Activated T-cell treated with anti-CD3 and anti-CD28 coated beads for 24 hours (primary cell): Measurements from ENCODE around the gene A3GALT2.
"Not testable (repeated sequence)": the region's sequence is repeated elsewhere in the genome, so short reads cannot be mapped to it uniquely, and the experiment has no call there.

Experiments used
- DNase-seq: peaks from one replicate; pipeline ENCODE4 v3.0.0-alpha.2; 2020; ENCODE audit warnings: low read depth

The A3GALT2 gene

DNA sequence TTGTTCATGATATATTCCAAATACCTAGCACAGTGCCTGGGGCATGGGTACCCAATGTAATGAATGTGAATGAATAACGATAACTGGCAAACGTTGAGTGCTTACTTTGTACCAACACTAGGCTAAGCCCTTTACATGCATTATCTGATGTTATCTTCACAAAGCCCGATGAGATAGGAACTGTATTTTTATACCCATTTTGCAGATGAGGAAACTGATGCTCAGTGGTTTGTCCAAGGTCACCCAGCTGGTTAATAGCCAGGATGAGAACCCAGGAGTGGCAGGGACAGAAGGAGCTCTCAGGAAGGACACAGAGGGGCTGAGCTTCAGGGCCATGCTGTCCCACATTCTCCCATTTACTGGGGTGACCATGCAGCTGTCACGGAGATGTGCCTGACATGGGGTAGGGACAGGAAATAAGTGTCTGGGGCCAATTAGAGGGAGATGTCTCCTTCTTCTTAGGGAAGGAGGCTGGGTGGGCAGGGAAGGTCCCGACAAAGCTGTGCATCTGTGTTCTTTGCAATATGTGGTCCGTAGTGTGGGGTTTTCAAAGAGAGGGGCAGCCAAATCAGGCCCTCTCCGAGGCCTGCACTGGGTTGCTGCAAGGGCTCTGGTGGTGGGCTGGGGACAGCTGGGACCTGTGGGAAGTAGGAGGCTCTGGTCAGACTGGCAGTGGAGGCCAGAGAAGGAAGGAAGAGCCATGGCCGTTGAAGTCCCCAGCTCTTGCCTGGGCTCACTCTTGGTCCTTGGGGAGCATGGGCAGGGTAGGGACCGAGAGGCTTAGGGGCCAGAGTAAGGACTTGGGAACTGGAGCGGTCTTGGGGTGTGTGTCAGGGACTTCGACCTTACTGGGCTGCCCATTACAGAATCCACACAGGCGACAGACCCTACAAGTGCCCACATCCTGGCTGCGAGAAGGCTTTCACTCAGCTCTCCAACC is 26.6 kb downstream of the A3GALT2 start:
- no peak for DNase-seq

DNA sequence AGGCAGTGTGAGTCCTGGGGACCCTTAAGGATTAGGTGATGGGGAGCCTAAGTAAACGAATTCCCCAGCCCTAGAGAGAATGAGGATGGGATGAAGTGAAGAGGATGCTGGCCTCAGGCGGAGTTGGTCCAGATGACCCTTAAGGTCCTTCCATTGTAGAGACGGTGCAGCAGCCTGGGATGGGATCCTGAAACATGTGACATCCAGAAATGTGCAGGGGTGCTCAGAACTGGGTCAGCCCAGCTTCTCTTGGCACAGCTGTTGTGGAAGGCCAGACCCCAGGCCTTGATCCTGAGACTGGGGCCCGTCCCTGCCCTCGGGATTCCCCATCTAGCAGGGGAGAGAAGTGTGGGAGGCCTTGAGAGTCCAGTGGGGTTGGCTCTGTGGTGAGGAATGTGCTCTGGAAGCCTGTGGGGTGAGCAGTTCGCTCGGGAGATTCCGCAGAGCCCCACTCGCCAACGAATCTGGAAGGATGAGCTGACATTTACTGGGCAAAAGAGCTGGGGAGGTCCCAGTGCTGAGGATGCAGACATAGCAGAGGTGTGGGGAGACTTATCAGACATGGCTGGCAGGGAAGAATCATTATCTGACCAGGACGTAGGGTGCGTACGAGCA is 28.1 kb downstream of the A3GALT2 start:
- DNase-seq, result no peak

DNA sequence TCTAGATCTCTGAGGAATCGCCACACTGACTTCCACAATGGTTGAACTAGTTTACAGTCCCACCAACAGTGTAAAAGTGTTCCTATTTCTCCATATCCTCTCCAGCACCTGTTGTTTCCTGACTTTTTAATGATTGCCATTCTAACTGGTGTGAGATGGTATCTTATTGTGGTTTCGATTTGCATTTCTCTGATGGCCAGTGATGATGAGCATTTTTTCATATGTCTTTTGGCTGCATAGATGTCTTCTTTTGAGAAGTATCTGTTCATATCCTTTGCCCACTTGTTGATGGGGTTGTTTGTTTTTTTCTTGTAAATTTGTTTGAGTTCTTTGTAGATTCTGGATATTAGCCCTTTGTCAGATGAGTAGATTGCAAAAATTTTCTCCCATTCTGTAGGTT is 30.3 kb downstream of the A3GALT2 start:
- not testable (repeated sequence) for DNase-seq

DNA sequence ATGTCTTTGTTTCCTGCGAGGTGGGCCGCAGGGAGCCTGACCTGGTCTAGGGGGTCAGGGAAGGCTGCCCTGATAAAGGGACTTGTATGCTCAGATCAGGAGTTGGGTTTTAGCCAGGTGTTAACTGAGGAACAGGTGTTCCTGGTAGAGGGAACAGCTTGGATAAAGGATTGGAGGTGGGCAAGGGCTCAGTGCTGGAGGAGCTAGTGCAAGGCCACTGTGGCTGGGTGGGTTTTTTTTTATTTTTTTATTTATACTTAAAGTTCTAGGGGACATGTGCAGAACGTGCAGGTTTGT is 31.1 kb downstream of the A3GALT2 start:
- DNase-seq, result no peak

DNA sequence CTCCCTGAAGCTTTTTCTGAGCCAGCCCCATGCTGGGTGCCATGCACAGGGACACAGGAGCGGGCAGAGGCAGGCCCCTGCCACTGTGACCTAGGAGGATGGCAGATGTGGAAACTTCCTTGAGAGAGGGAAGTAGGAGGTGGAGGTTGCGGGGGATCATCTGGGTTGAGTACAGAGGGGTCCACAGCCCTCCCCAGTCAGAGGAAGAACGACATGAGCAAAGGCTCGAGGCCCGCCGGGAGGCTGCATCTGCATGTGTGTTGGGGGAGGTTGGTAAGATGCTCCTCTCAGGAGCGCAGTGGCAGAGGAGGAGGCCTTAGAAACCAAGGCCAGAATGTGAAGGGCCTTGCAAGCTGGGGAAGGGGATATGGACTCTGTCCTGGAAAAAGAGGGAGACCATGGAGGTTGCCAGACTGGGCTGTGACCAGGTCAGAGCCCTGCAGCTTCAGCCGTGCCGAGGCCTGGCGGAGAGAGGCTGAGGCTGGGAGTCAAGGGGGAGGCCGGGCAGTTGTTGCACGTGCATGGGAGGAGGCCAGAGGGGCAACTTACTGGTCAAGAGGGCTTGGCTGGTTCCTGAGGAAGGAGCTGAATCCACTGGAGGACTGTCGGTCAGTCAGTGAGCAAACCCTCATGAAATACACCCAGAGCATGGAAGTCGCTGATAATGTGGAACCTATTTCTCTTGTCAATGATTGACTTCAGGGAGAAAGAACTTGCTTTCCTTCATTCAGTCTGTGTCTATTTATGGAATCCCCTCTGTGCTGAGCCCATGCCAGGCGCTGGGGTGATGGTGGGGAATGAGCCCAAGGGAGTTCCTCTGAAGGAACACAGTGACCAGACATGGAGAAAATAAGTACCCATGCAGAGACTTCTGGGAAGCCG is 31.7 kb downstream of the A3GALT2 start:
- no peak for DNase-seq

DNA sequence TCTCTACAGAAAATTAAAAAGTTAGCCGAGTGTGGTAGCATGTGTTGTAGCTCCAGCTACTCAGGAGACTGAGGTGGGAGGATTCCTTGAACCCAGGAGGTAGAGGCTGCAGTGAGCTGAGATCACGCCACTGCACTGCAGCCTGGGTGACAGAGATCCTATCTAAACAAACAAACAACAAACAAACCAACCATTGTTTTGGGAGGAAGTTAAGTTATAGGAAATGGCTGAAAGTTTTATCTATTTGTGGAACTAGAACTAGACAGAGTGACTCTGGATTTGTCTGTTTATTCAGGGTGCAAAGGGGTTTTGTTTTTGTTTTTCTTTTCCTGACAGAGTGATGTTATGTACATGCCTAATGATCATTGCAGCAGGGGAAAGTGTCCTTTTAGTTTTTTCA is 33.6 kb downstream of the A3GALT2 start:
- no peak for DNase-seq

DNA sequence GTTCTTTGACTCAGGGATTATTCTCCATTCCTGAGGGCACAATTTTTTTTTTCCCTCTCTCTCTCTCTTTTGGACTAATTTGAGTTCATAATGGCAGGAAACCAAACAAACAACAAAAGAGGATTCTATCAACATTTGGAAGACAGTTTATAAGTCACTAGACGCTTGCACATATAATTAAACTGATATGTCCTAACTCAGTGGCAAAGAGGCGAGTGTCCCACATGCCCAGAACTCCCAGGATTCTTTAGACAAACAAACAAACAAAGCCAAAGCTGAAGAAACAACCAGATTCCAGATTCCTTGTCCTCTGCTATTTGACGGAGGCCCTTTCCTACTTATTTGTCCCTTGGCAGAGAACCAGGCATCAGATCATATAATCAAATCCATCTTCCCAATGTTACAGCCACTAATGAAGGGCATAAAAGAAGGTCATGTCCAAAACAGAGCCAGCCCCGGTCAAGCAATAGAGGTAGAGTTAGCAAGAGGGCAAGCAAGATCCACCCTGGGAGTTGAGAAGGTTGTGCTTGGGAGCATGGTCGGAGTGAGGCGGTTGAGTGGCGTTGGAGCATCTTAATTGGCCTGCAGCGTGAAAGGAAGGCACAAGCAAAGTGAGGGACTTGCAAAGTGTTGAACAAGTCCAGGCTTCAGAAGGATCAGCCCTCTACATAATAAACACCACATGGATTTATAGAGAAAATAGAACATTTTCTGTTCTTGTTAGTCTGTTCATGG is 34.3 kb downstream of the A3GALT2 start:
- no peak for DNase-seq

DNA sequence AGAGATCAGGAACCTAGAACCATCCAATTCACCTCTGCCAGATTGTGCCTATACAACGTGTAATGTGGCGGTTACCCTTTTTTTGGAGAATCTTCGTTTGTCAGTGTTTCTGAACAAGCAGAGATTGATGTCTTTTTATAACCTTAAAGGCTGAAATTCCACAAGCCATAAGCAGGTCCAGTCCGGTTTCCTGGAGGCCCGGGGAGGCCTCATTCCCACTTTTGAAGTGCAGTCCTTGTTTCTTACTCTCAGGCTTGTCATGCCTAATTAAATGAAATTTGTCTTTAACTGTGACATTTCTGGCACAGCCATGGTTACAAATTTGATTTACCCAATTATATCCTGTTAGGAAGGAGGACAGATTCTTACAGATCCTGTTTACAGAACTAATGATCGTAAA is 36.8 kb downstream of the A3GALT2 start:
- no peak for DNase-seq

DNA sequence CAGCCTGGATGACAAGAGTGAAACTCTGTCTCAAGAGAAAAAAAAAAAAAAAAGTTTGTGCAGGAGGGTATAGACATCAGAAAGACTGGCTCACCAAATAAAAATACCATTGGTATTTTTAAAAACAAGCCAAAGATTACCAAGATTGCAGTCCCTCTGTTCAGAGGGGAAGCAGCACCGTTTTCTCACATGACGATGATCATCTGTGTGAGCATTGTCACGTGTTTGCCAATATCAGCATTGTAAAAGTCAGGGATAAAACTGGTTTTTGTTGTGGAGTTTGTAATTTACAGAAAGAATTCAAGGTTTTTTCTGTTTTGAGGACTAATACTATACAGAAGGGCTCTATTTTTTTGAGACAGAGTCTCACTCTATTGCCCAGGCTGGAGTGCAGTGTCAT is 38.1 kb downstream of the A3GALT2 start:
- DNase-seq, result no peak

DNA sequence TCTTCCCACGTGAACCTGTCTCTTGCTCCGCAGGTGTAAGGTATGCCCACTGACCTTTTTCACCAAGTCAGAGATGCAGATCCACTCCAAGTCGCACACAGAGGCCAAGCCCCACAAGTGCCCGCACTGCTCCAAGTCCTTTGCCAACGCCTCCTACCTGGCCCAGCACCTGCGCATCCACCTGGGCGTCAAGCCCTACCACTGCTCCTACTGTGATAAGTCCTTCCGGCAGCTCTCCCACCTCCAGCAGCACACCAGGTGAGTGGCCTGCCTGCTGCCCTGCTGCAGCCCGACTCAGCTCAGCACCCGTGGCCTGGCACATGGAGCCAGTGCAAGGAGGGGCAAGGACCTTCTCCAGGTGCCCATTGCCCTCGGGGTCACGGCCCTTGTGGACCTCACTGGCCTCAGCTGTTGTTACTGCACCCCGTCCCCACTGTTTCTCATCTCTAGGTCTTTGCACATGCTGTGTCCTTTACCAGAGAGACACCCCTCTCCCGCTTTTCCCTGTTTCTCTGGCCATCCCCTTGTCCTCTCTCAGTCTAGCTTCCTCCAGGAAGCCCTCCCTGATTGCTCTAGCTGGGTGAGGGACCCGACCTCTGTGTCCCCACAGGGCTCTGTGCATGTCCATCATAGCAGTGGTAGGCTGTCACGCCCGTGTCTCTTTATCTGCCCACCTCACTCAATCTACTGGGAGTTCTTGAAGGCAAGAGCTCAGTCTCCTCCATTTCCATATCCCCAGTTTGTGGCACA is 39.2 kb downstream of the A3GALT2 start:
- no peak for DNase-seq

DNA sequence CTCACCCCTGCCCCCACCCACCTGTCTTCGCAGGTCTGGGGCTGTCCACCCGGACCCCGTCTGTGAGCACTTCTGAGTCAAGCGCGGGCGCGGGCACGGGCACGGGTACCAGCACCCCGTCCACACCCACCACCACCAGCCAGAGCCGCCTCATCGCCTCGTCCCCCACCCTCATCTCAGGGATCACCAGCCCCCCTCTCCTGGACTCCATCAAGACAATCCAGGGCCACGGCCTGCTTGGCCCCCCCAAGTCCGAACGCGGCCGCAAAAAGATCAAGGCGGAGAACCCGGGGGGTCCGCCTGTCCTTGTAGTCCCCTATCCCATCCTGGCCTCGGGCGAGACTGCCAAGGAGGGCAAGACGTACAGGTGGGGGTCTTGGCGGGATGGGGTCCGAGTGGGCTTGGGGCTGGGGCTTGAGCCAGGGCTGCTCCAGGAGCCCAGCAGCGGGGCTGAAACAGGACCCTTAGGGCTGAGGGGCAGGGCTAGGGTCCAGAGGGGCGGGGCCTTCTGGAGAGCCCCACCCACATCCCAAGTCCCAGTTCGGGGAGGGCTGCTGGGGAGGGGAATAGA is 40.7 kb downstream of the A3GALT2 start:
- no peak for DNase-seq

DNA sequence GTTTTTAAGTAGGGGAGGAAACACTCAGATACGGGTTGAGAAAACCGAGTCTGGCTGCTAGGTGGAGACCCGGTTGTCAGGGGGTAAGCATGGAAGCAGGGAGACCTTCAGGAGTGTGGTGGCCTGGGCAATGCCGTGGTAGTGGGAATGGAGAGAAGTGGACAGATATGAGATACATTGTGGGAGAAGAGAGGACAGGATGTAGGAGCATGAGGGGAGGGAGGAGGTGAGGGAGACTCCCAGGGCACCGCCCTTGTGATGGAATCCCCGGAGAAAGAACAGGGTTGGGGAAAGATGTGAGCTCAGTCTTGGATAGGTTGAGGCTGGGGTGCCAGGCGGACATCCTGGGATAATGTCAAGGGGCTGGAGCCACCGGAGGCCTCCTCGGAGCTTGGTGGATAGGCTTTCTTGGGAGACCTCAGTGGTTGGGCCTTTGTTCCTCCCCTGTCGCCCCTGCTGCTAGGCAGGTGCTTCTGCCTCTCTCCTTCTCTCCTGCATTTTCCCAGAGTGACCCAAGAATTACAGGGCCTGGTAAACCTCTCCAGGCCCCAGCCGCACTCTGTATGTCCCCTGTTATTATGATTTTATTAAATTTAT is 43.3 kb downstream of the A3GALT2 start:
- DNase-seq, result no peak

DNA sequence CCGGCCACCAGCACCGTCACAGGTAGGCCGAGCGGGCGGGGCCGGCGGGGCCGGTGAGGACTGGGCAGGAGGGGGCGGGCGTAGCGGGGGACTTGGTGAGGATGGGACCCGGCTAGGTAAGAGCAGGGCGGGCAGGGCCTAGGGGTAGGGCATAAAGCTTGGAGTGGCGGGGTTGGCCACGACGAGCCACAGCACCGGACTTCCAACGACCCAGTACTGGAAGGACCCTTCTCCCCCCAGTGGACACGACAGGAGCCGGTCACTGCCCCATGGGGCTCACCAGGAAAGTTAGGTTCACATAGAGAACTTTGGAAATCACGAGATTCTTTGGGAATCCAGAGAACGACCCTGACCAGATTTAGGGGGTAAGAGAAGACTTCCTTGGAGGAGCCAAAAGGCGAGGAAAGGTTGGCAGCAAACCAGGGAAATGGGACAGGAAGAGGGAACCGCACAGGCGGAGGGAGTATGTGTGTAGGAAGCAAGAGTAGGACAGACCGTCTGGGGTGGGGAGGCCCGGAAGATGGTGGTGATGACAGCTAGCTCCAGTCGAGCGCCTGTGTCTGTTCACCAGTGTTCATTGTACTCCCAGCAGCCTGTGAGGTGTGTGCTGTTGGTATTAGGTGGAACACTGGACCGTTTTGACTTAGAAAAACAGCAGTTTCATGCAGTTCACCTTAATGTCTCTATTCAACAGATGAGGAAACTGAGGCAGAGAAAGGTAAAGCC is 44.2 kb downstream of the A3GALT2 start:
- DNase-seq, result no peak

DNA sequence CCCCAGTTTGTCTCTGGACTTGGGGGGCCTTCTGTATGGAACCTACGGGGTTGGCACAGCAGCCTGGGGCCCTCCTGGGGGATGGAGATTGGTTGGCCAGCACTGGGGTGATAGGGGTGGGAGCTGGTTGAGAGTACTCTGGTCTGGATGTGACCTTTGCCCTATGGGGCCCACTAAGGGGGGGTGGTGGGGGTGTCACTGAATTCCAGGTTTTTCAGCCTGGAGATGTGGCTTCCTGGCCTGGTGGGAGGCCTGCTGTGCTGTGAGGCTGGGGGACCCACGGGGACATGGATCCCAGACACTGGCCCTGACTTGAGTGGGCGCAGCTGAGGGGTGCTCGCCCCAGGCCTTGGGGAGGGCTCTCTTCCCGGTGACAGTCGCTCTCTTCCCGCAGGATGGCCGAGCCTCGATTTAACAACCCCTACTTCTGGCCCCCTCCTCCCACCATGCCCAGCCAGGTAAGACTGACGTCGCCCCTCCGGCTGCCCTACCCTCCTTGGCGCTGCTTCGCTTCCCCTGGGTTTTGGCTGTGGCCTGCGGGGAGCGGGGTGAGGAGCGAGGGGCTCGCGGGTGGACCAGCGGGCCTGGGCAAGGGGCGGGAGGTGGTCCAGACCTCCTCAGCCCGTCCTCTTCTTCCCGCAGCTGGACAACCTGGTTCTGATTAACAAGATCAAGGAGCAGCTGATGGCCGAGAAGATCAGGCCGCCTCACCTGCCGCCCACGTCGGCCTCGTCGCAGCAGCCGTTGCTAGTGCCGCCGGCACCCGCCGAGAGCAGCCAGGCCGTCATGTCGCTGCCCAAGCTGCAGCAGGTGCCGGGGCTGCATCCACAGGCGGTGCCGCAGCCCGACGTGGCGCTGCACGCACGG is 45.0 kb downstream of the A3GALT2 start:
- DNase-seq, result no peak

DNA sequence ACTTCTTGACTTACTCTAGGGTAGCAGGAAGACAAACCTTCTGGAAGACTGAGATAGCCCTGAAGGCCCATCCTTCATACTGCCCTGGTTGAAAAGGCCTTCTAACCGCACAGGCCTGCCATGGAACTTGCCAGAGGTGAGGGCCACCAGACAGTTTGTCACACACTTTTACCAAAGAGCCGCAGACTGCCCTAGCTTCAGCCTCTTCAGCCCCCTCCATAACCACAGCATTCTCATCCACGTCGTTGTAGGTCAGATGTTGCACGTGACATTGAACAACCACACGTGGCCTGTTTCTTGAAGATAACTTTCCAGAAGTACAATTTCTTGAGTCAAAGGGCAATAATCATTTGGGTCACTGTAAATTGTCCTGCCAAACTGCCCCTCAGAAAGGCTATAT is 45.7 kb downstream of the A3GALT2 start:
- no peak for DNase-seq

DNA sequence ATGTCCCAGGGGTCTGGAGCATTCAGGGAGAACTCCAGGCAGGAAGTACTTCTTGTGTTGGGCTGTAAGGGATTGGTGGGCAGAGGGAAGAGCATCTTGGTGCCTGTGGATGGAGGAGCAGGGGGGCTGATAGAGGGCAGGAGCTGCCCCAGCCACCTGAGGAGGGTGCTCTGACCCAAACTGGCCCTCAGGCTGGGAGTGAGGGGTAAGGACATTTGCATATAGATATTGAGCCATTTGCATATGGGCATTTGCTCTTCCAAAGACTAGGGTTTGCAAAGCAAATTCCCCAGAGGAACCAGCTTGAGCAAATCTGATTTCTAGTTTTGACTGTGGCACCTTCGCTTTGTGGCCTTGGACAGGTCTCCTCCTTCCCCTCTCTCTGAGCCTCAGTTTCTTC is 46.5 kb downstream of the A3GALT2 start:
- no peak for DNase-seq

DNA sequence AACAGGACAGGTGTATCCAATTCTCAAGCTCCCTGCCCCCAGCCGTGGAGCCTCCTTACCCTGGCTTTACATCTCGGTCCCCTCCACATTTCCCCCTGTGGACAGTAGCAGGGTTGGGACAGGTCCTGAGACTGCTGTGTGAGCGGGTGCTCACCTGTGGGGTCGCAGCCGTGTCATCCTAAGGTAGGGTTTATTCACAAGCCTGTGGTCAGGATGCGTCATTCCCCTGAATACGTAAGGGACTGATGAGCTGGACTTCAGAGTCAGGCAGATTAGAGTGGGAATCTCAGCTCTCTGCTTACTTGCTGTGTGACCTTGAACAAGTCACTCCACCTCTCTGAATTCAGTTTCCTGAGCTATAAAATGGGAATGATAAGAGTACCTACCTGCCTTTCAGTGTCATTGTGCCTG is 46.9 kb downstream of the A3GALT2 start:
- no peak for DNase-seq

DNA sequence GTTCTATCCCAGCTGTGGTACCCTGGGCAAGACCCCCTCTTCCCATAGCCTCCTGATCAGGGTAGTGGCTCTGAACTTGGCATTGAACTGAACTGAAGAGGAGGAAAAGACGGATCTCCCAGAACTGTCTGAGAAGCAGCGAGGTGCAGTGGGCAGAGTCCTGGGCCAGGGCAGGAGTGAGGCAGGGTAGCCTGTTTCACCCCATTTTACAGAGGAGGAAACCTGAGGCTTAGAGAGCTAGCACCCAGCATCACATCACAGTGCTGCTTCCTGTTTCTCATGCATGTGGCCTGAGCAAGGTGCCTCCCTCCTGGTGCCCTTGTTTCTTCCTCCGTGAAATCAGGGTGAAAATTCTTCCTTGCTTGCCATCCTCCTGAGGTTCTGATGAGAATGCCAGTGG is 47.5 kb downstream of the A3GALT2 start:
- no peak for DNase-seq

DNA sequence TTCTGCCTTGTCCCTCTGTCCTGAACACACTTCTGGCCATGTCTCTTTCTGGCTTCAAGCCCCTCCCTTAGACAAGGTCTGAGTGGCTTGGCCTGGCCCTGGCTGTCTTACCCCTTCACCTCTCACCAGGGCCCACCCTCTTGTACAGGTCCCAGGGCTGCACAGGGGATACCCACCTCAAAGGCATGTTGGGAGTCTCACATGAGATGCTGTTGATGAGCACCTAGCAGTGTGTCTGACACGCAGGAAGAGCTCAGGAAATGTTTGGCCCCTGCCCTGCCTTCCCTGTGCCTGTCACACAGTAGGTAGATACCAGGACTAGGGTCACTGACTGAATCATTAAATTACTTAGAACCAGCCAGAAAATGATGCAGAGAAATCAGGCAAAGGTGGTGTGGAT is 48.0 kb downstream of the A3GALT2 start:
- no peak for DNase-seq
